ENCODE measurements around the gene OPRM1. TPM values are rescaled to one million over a fixed set of nuclear protein-coding genes. Genes with fewer than 3 reads are reported as not detected.

The OPRM1 gene
- total RNA-seq, 1 experiment from 2014 or later = not detected

- Histone ChIP-seq H3K4ac (ENCODE audit: low read depth, low read length) (no peak overlapping the region), H3K4me1 (ENCODE audit: insufficient read depth, low read length) (no peaks in the 10 kb centered on the region), H3K23ac (ENCODE audit: insufficient read length, low read depth, low read length) (no peak overlapping the region), H2BK20ac (ENCODE audit: low read depth, low read length, poor library complexity, severe bottlenecking) (no peak overlapping the region), H3K4me2 (ENCODE audit: insufficient read depth, insufficient read length, low read length) (no peak overlapping the region), H2AFZ (ENCODE audit: low read length) (no peak overlapping the region), H3K56ac (ENCODE audit: insufficient read length, low read depth, low read length) (no peak overlapping the region), H2BK15ac (ENCODE audit: low read depth, low read length) (no peak overlapping the region), H2AK5ac (ENCODE audit: insufficient read length, low read length) (no peak overlapping the region), H3K14ac (ENCODE audit: insufficient read depth, low read length) (no peak overlapping the region), H4K5ac (ENCODE audit: insufficient read length, low read depth, low read length) (no peak overlapping the region), H3K27me3 (ENCODE audit: insufficient read depth, low read length) (no peaks in the 10 kb centered on the region), H4K8ac (replicated peaks; ENCODE audit: insufficient read length, low read depth, low read length) (no peak overlapping the region), H2BK12ac (ENCODE audit: insufficient read length, low read depth, low read length) (no peak overlapping the region), H2BK120ac (ENCODE audit: low read depth, low read length, poor library complexity, severe bottlenecking) (no peak overlapping the region), H3K79me2 (ENCODE audit: insufficient read depth, low read length) (no peaks in the 10 kb centered on the region), H4K20me1 (ENCODE audit: control insufficient read depth, insufficient read depth, insufficient read length) (no peaks in the 10 kb centered on the region), H3K27ac (ENCODE audit: insufficient read length, low read depth, low read length) (no peak overlapping the region), H4K91ac (ENCODE audit: insufficient read length, low read depth, low read length) (no peak overlapping the region), H3K18ac (ENCODE audit: insufficient read length, low read depth, low read length) (no peak overlapping the region), H3T11ph (ENCODE audit: low read length) (no peak overlapping the region), H3K23me2 (ENCODE audit: insufficient read length, low read depth, low read length, poor library complexity, severe bottlenecking) (no peaks in the 10 kb centered on the region), H3K79me1 (ENCODE audit: insufficient read depth, low read depth, low read length, poor library complexity, severe bottlenecking) (no peaks in the 10 kb centered on the region), H3K9me3 (ENCODE audit: control insufficient read depth, low read depth, low read length) (no peaks in the 10 kb centered on the region), H2BK5ac (ENCODE audit: insufficient read length, low read length) (no peak overlapping the region), H3K9ac (ENCODE audit: extremely low read depth, insufficient read length, low read length) (no peak overlapping the region)
- H3K36me3 Mint-ChIP-seq (ENCODE audit: insufficient read depth in 1 of 3, low read depth in 3 of 3) = peaks cover 0 to 4% (median 4%) of the 10 kb centered on the region in 3 experiments; a peak in 4 of 7 replicates
- peaks cover 16 to 24% of the 10 kb centered on the region in 2 experiments for H3K9me3 Mint-ChIP-seq
- H3K4me3 Mint-ChIP-seq = no peak overlapping the region
- H3K27me3 Mint-ChIP-seq (ENCODE audit: low read depth) = peaks cover 1% of the 10 kb centered on the region; the same call in 1 of the 2 replicates
- H3K4me1 Mint-ChIP-seq = peaks cover 3% of the 10 kb centered on the region in 2 experiments; a peak in 2 of 4 replicates
- TF ChIP-seq CTCF (conservative IDR thresholded peaks at IDR 0.05) = no peak
- no CpG with 5 or more reads among the region's 5 CpGs for WGBS (ENCODE audit: extremely low coverage, insufficient read length, low lambda C conversion rate)
- no peak for DNase-seq
- no peak overlapping the region for H3K27ac Mint-ChIP-seq
Measured at GRCh38 chr6:154169193-154169847, 130.3 kb downstream of the OPRM1 start.

Data from H9 (cell line).